ENCODE results near the gene PEX5L. TPM values are rescaled to one million over a fixed set of nuclear protein-coding genes. Genes with fewer than 3 reads are reported as not detected.

Gene PEX5L
- total and polyA plus RNA-seq, 3 donors from 2014 or later = 6.3 to 7.3 (median 6.6) TPM

DNA sequence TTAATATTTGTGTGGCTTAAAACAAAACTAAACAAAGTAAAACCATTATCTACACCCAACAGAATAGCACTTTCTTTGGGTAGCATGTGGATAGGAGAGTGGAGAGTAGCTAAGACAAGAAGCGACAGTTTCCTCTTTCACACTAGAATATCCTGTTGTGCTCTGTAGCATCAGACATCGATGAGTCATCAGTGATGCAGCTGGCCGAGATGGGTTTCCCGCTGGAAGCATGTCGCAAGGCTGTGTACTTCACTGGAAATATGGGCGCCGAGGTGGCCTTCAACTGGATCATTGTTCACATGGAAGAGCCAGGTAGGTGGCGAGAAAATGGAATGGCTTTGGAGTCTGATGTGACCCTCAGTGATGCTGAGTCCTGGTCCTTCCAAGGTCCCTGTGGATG is 275.8 kb downstream of the PEX5L start:
- DNase-seq = no peak
- Histone ChIP-seq H3K9me3 (no peaks in the 10 kb centered on the region), H3K27ac (no peak overlapping the region), H3K4me3 (no peak overlapping the region), H3K36me3 (ENCODE audit: low read depth, missing control alignments) (no peaks in the 10 kb centered on the region), H3K27me3 (no peaks in the 10 kb centered on the region), H3K4me1 (no peaks in the 10 kb centered on the region)
- intact Hi-C loops (cut with DNase I; ENCODE audit: low total_unique reads) = no loop called here
- 91 to 95% methylated on average over 8 of the region's 8 CpGs for WGBS, 2 donors
- TF ChIP-seq, protein P1, sequence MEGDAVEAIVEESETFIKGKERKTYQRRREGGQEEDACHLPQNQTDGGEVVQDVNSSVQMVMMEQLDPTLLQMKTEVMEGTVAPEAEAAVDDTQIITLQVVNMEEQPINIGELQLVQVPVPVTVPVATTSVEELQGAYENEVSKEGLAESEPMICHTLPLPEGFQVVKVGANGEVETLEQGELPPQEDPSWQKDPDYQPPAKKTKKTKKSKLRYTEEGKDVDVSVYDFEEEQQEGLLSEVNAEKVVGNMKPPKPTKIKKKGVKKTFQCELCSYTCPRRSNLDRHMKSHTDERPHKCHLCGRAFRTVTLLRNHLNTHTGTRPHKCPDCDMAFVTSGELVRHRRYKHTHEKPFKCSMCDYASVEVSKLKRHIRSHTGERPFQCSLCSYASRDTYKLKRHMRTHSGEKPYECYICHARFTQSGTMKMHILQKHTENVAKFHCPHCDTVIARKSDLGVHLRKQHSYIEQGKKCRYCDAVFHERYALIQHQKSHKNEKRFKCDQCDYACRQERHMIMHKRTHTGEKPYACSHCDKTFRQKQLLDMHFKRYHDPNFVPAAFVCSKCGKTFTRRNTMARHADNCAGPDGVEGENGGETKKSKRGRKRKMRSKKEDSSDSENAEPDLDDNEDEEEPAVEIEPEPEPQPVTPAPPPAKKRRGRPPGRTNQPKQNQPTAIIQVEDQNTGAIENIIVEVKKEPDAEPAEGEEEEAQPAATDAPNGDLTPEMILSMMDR (IDR thresholded peaks at IDR 0.05) = no peak
- no peak for TF ChIP-seq POLR2A (IDR thresholded peaks at IDR 0.05)

DNA sequence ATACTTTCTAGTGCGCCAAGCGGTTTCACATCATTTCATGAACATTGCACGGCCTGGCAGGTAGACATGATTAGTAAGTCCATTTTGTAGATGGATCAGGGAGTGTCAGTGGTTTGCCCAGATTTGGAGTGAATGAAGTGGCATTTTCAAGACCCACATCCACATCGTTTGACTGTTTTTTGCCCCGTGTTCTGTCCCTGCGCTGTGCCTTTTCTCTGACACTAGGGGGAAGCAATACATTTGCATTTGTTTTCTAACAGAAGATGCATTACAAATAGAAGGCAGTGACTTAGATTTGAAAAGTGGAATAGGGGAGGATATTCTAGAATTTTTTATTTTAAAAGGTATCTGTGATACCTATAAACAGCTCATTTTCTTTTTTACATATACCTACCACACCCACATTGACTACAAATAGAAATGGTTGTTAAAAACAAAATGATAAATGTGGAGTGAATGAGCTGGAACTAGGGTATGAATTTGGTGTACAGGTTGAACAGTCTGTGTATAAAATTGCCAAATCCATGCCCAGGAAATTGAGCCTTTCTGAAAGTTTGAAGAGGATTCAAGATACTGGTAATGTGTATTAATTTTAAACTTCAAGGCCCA is 285.9 kb downstream of the PEX5L start:
- DNase-seq = no peak
- Histone ChIP-seq H3K4me1 (no peaks in the 10 kb centered on the region), H3K4me3 (no peak overlapping the region), H3K27me3 (no peaks in the 10 kb centered on the region), H3K36me3 (ENCODE audit: low read depth, missing control alignments) (no peaks in the 10 kb centered on the region), H3K9me3 (no peaks in the 10 kb centered on the region), H3K27ac (no peak overlapping the region)
- no peak for TF ChIP-seq POLR2A (IDR thresholded peaks at IDR 0.05)
- TF ChIP-seq, protein P1 (IDR thresholded peaks at IDR 0.05) = peak in 2 of 3 experiments; percentile 16 to 46
- intact Hi-C loops (cut with DNase I; ENCODE audit: low total_unique reads) = no loop called here
- 63 to 80% methylated on average over 6 of the region's 6 CpGs for WGBS, 2 donors

DNA sequence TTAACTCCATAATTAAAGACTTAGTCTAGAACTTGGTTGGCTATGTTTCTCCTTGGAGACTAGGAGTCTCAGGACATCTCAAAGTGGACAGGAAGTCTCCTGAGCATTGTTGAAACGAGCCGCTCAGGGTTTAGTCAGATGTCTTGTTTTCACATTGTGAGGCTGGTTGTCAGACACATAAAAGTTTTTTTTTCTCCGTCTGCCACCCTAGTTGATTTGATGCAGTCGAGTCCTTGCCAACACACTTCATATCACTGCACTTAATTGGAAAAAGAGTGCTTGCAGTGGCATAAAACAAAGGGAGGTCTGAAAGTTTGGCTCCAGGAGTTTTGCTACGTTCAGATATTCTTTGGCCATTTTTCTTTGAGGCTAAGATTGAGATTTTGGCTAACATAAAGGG is 291.0 kb downstream of the PEX5L start:
- TF ChIP-seq, protein P1 (IDR thresholded peaks at IDR 0.05) = no peak
- no peak for TF ChIP-seq POLR2A (IDR thresholded peaks at IDR 0.05)
- WGBS, 2 donors = 63 to 78% methylated on average over 5 of the region's 5 CpGs

DNA sequence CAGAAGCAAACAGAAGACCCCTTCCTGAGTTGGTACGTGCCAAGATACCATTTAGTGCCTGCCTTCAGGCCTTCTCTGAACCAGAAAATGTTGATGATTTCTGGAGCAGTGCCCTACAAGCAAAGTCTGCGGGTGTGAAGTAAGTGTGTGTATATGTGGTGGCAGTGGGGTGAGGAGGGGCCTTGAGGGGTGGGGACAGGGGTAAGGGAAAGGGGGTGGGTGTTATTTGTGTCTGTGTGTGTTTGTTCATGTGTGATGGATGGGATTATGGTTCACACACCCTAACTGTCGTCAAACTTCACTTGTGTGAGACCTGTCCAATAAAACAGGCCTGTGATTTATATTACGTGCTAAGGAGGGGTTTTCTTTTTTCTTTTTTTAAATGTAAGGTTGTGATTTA is 291.7 kb downstream of the PEX5L start:
- Histone ChIP-seq H3K27me3 (no peaks in the 10 kb centered on the region), H3K4me3 (no peak overlapping the region), H3K4me1 (no peaks in the 10 kb centered on the region), H3K36me3 (ENCODE audit: low read depth, missing control alignments) (no peaks in the 10 kb centered on the region), H3K9me3 (no peaks in the 10 kb centered on the region), H3K27ac (no peak overlapping the region)
- WGBS, 2 donors = 84 to 87% methylated on average over 4 of the region's 4 CpGs
- no peak for TF ChIP-seq POLR2A (IDR thresholded peaks at IDR 0.05)
- TF ChIP-seq, protein P1 (IDR thresholded peaks at IDR 0.05) = no peak
- no peak for DNase-seq
- intact Hi-C loops (cut with DNase I; ENCODE audit: low total_unique reads) = no loop called here

More for the DNA sequence above, 291.0 kb downstream of the PEX5L start:
- Histone ChIP-seq H3K4me3 (no peak overlapping the region), H3K27me3 (no peaks in the 10 kb centered on the region), H3K27ac (no peak overlapping the region), H3K9me3 (no peaks in the 10 kb centered on the region), H3K36me3 (ENCODE audit: low read depth, missing control alignments) (no peaks in the 10 kb centered on the region), H3K4me1 (no peaks in the 10 kb centered on the region)
- intact Hi-C loops (cut with DNase I; ENCODE audit: low total_unique reads) = no loop called here
- DNase-seq = no peak
